Measurements from ENCODE around the gene LRRC52. TPM values are rescaled to one million over a fixed set of nuclear protein-coding genes. Genes with fewer than 3 reads are reported as not detected.

Gene LRRC52
- total RNA-seq, 2 donors from 2014 or later = not detected

DNA sequence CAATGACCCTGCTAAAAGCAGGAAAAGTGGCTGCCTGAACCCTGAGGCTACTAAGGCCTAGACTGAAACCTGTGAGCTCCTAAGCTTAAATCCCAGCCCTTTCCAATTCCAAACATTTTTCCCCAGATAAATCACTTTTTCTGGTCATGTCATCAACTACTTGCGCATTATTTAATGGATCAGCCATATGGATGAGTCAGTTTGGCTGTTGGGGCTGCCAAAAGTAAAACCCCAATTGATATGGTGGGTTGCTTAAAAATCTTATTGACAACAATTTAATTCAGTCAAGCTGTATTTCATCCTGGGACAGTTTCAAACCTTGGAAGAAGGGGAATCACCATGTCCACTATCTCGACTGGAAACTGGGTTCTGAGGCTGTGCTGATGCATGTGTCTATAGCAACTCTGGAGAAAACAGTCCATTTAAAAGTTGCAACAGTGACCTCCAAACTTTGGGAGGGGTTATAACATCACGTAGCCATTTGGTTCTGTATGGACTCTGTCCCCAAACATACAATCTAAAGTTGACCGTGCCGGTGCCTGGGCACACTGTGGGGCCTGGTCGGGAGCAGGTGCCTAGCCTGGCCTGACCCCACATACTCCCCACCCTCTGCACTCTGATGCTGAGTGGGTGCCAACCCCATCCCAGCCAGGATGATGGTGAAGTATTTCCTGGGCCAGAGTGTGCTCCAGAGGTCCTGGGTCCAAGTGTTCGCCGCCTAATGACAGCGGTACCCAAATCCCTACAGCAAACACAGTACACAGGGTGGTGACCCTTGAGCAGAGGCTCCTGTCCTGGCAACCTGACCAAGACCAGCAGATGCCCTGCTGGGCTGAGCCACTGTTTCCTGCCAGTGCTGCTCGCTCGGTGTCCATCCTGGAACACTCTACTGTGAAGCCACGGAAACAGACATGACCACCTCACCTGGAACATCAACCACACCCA lies 46.5 kb upstream of the LRRC52 start:
- ATAC-seq (ENCODE audit: insufficient number of reproducible peaks, low FRiP score, low read depth) (no peak), DNase-seq (ENCODE audit: low spot score) (no peak)
- TF ChIP-seq, protein P1, sequence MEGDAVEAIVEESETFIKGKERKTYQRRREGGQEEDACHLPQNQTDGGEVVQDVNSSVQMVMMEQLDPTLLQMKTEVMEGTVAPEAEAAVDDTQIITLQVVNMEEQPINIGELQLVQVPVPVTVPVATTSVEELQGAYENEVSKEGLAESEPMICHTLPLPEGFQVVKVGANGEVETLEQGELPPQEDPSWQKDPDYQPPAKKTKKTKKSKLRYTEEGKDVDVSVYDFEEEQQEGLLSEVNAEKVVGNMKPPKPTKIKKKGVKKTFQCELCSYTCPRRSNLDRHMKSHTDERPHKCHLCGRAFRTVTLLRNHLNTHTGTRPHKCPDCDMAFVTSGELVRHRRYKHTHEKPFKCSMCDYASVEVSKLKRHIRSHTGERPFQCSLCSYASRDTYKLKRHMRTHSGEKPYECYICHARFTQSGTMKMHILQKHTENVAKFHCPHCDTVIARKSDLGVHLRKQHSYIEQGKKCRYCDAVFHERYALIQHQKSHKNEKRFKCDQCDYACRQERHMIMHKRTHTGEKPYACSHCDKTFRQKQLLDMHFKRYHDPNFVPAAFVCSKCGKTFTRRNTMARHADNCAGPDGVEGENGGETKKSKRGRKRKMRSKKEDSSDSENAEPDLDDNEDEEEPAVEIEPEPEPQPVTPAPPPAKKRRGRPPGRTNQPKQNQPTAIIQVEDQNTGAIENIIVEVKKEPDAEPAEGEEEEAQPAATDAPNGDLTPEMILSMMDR (IDR thresholded peaks at IDR 0.05) = no peak
- H3K4me1 ChIP-seq (ENCODE audit: control insufficient read depth in 1 of 2, low read depth in 2 of 2) = no peaks in the 10 kb centered on the region
- no peaks in the 10 kb centered on the region for H3K36me3 ChIP-seq
- no peak overlapping the region for H3K4me3 ChIP-seq
- H3K27me3 ChIP-seq (replicated peaks; ENCODE audit: insufficient read depth) = no peaks in the 10 kb centered on the region
- no peaks in the 10 kb centered on the region for H3K9me3 ChIP-seq
- H3K27ac ChIP-seq = no peak overlapping the region

DNA sequence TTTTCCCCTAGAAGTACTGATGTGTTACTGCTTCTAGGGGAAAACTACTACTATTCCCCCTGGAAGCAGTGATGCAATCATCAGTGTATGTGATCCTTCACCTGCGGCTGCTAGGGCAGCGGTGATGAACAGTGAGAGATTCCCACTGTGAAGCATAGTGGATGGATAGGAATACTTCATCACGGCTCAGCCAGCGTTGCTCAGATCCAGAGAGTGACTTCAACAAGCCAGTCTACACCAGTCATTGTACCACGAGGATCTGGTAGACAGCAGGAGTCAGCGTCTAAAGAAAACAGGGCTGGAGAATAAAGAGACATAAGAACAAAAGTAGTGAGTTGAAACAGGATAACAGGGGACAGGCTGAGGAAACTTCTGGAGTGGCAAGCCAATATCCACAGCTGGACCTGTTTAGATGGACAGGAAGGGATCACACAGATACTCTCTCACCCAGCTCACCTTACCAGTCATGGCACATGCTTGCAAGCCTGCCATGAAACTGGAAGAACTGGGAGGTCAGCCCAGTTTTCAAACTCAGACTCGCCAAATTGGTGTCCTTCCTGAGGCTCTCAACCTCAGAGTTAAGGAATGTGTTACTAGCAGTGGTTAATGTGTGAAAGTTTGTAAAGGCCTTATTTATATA lies 42.4 kb upstream of the LRRC52 start:
- Histone ChIP-seq H3K27ac (no peak overlapping the region), H3K27me3 (replicated peaks; ENCODE audit: insufficient read depth) (no peaks in the 10 kb centered on the region), H3K36me3 (no peaks in the 10 kb centered on the region), H3K9me3 (no peaks in the 10 kb centered on the region), H3K4me1 (ENCODE audit: control insufficient read depth in 1 of 2, low read depth in 2 of 2) (no peaks in the 10 kb centered on the region), H3K4me3 (no peak overlapping the region)
- TF ChIP-seq, protein P1 (IDR thresholded peaks at IDR 0.05) = no peak
- DNase-seq (ENCODE audit: low spot score) = no peak
- no peak for ATAC-seq (ENCODE audit: insufficient number of reproducible peaks, low FRiP score, low read depth)

DNA sequence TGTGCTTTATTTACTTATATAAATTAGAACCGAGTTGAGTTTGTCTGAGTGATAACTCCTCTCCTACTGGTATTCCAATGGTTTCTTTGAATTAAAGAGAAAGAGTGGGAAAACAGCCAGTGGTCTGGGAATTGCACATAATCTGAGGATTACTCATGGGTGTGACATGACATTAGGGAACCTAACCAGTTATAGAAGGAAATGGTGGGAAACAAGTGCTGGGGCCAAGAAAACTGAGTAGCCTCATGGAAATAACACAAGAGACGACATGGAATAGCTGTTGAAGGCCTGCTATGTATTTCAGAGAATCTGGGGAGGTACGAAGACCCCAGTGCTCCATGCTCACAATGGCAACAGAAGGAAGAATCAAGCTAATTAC lies 41.8 kb upstream of the LRRC52 start:
- no peak overlapping the region for H3K27ac ChIP-seq
- ATAC-seq (ENCODE audit: insufficient number of reproducible peaks, low FRiP score, low read depth) (no peak), DNase-seq (ENCODE audit: low spot score) (no peak)
- H3K4me3 ChIP-seq = no peak overlapping the region
- H3K27me3 ChIP-seq (replicated peaks; ENCODE audit: insufficient read depth) = no peaks in the 10 kb centered on the region
- no peaks in the 10 kb centered on the region for H3K36me3 ChIP-seq
- no peaks in the 10 kb centered on the region for H3K4me1 ChIP-seq (ENCODE audit: control insufficient read depth in 1 of 2, low read depth in 2 of 2)
- H3K9me3 ChIP-seq = no peaks in the 10 kb centered on the region
- TF ChIP-seq, protein P1 (IDR thresholded peaks at IDR 0.05) = no peak

DNA sequence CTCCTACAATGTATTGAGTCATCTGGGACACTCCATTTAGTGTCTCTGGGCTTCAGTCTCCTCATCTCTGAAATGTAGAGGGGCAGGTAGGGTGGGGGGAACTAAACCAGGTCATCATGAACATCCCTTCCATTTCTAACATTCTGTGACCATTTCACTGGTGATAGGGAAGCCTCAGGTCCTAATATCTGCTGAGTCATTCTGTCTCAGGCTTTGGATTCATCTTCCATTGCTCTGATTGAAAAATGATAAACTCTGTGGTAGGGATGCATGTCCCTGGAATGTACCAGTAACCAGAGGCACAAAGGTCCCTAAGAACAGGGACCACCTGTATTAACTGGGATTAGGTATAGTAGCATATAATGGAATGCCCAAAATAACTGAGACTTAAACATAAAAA lies 36.2 kb upstream of the LRRC52 start:
- ATAC-seq (ENCODE audit: insufficient number of reproducible peaks, low FRiP score, low read depth) (no peak), DNase-seq (ENCODE audit: low spot score) (no peak)
- no peak overlapping the region for H3K27ac ChIP-seq
- no peak overlapping the region for H3K4me3 ChIP-seq
- H3K9me3 ChIP-seq = no peaks in the 10 kb centered on the region
- no peaks in the 10 kb centered on the region for H3K4me1 ChIP-seq (ENCODE audit: control insufficient read depth in 1 of 2, low read depth in 2 of 2)
- H3K36me3 ChIP-seq = no peaks in the 10 kb centered on the region
- TF ChIP-seq, protein P1 (IDR thresholded peaks at IDR 0.05) = no peak
- no peaks in the 10 kb centered on the region for H3K27me3 ChIP-seq (replicated peaks; ENCODE audit: insufficient read depth)

DNA sequence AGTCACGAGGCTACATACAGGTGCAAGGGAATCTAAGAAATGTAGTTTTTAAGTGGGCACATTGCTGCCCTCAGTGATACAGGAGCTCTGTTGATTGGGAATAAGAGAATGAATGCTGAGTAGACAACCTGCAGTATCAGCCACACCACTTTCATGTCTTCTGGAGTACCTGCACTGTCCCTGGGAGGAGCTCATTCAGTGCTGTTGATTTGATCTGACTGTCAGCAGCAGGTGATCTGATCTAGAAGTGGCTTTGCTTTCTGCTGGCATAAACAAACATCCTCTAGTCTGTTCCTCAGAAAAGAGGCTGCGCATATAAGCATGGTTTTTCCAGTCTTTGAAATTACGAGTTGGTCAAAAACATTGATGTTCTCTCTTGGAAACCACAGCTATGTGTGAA lies 35.5 kb upstream of the LRRC52 start:
- ATAC-seq (ENCODE audit: insufficient number of reproducible peaks, low FRiP score, low read depth) (no peak), DNase-seq (ENCODE audit: low spot score) (no peak)
- H3K27ac ChIP-seq = no peak overlapping the region
- no peaks in the 10 kb centered on the region for H3K27me3 ChIP-seq (replicated peaks; ENCODE audit: insufficient read depth)
- H3K36me3 ChIP-seq = no peaks in the 10 kb centered on the region
- TF ChIP-seq, protein P1 (IDR thresholded peaks at IDR 0.05) = no peak
- no peak overlapping the region for H3K4me3 ChIP-seq
- no peaks in the 10 kb centered on the region for H3K4me1 ChIP-seq (ENCODE audit: control insufficient read depth in 1 of 2, low read depth in 2 of 2)
- no peaks in the 10 kb centered on the region for H3K9me3 ChIP-seq
